ENCODE data around the gene GARRE1. TPM values are rescaled to one million over a fixed set of nuclear protein-coding genes. Genes with fewer than 3 reads are reported as not detected.

The GARRE1 gene
- total RNA-seq, 1 experiment from 2014 or later: 16.9 TPM

- H4K20me1 ChIP-seq (ENCODE audit: insufficient read depth): peaks cover 4% of the 10 kb centered on the region; the same call in 1 of the 2 replicates
- H3K36me3 ChIP-seq (ENCODE audit: control insufficient read depth in 1 of 2, insufficient read depth in 2 of 2, low read length in 2 of 2): peaks cover 14 to 23% of the 10 kb centered on the region in 2 experiments; a peak in 3 of 4 replicates
These were observed 40.3 kb upstream of the GARRE1 start for GRCh38 chr19:34214040-34214439.

More at GRCh38 chr19:34214040-34214439, 40.3 kb upstream of the GARRE1 start:
- TF ChIP-seq CBX3 (IDR thresholded peaks at IDR 0.05; ENCODE audit: low read depth): no peak
- TF ChIP-seq ZNF274 (IDR thresholded peaks at IDR 0.05; ENCODE audit: low read depth, low read length): no peak
- TF ChIP-seq ZBTB33 (IDR thresholded peaks at IDR 0.05; ENCODE audit: extremely low read depth, insufficient replicate concordance, low read length): no peak
- no peak for TF ChIP-seq YY1 (IDR thresholded peaks at IDR 0.05; ENCODE audit: extremely low read depth, insufficient replicate concordance, low read depth, low read length)
- no peak for TF ChIP-seq POLR2A (IDR thresholded peaks at IDR 0.05; ENCODE audit: borderline replicate concordance, extremely low read depth, insufficient read depth, insufficient read length)
- no peak for TF ChIP-seq SRF (IDR thresholded peaks at IDR 0.05; ENCODE audit: low read depth)
- no peak for TF ChIP-seq REST (IDR thresholded peaks at IDR 0.05; ENCODE audit: low read depth)
- TF ChIP-seq ELF1 (IDR thresholded peaks at IDR 0.05; ENCODE audit: borderline replicate concordance, low read depth): no peak
- no peak for TF ChIP-seq SP1 (IDR thresholded peaks at IDR 0.05; ENCODE audit: low read depth)
- no peaks in the 10 kb centered on the region for H3K9me3 ChIP-seq (ENCODE audit: control insufficient read depth in 1 of 2, insufficient read depth in 1 of 2, low read depth in 1 of 2, low read length in 2 of 2)
- H3K79me2 ChIP-seq (ENCODE audit: insufficient read depth, low read length): peaks cover 63% of the 10 kb centered on the region
- DNase-seq (ENCODE audit: low read depth, low spot score) (no peak), ATAC-seq (no peak)
- no peak overlapping the region for H3K4me3 ChIP-seq (replicated peaks in 1 of 2; ENCODE audit: low read depth in 1 of 2, low read length in 2 of 2)
- no peak overlapping the region for H3K4me2 ChIP-seq (ENCODE audit: low read length)
- no peaks in the 10 kb centered on the region for H3K9me2 ChIP-seq (ENCODE audit: insufficient read depth)
- peaks cover 0 to 9% of the 10 kb centered on the region in 2 experiments; a peak in 1 of 4 replicates for H3K4me1 ChIP-seq (ENCODE audit: control insufficient read depth in 1 of 2, insufficient read depth in 2 of 2, low read length in 2 of 2)
- intact Hi-C loops (cut with micrococcal nuclease): no loop called here
- ChIA-PET POLR2A (no interaction called here), CTCF (no interaction called here), RAD21 (ENCODE audit: low non-redundant PET in 1 of 2, low total read pairs in 2 of 2, uncharacterized antibody in 2 of 2, unreplicated experiment in 2 of 2) (no interaction called here)
- no TSS peak for BruUV-seq (replicated peaks)
- no peak overlapping the region for H2AFZ ChIP-seq (ENCODE audit: low read depth, low read length, poor library complexity, severe bottlenecking)
- no peaks in the 10 kb centered on the region for H3K27me3 ChIP-seq (ENCODE audit: insufficient read depth, low read length)
- no peak overlapping the region for H3K27ac ChIP-seq (ENCODE audit: low read depth, low read length)
- no peak overlapping the region for H3K9ac ChIP-seq (ENCODE audit: low read length)
